Smooth muscle cell (in vitro differentiated cells): ENCODE data around the gene TM2D1. TPM values are rescaled to one million over a fixed set of nuclear protein-coding genes. Genes with fewer than 3 reads are reported as not detected.

Experiments
- DNase-seq: peaks from one replicate; lab custom pipeline; 2025; ENCODE audit not compliant: unreplicated experiment; lab: John Stamatoyannopoulos, UW
- H2AFZ ChIP-seq: fragments of 200-600 bp; sonication (generic); 2 replicates; pipeline ENCODE4 v1.6.0; 2016; ENCODE audit warnings: antibody characterized with exemption, low read depth, mild to moderate bottlenecking
- H3F3A ChIP-seq: fragments of 200-600 bp; sonication (generic); 2 replicates; pipeline ENCODE4 v1.6.0; 2017; ENCODE audit warnings: antibody characterized with exemption, low read depth
- H3K27ac ChIP-seq: fragments of 200-600 bp; sonication (generic); 2 replicates; pipeline ENCODE4 v1.5.1; 2016; ENCODE audit warnings: low read depth, mild to moderate bottlenecking
- H3K27me3 ChIP-seq: fragments of 200-600 bp; sonication (generic); 2 replicates; pipeline ENCODE4 v1.6.1; 2016; ENCODE audit warnings: low read depth, mild to moderate bottlenecking
- H3K36me3 ChIP-seq: fragments of 200-600 bp; sonication (generic); 2 replicates; pipeline ENCODE4 v1.5.1; 2016; ENCODE audit warnings: low read depth
- H3K4me1 ChIP-seq: fragments of 200-600 bp; sonication (generic); 2 replicates; pipeline ENCODE4 v1.5.1; 2016; ENCODE audit warnings: low read depth
- H3K4me2 ChIP-seq: fragments of 200-600 bp; sonication (generic); 2 replicates; pipeline ENCODE4 v1.6.0; 2016; ENCODE audit warnings: mild to moderate bottlenecking
- H3K4me3 ChIP-seq: fragments of 200-600 bp; sonication (generic); 2 replicates; pipeline ENCODE4 v1.5.1; 2016; ENCODE audit warnings: mild to moderate bottlenecking
- H3K79me2 ChIP-seq: fragments of 200-600 bp; sonication (generic); 2 replicates; pipeline ENCODE4 v1.6.0; 2016; ENCODE audit warnings: low read depth, mild to moderate bottlenecking
- H3K9ac ChIP-seq: fragments of 200-600 bp; sonication (generic); 2 replicates; pipeline ENCODE4 v1.6.0; 2016; ENCODE audit warnings: low read depth
- H3K9me3 ChIP-seq: fragments of 200-600 bp; sonication (generic); replicated peaks from 2 replicates; pipeline ENCODE4 v1.5.1; 2016; ENCODE audit warnings: low read depth
- H4K20me1 ChIP-seq: fragments of 200-600 bp; sonication (generic); 2 replicates; pipeline ENCODE4 v1.6.0; 2016; ENCODE audit warnings: low read depth
- CTCF ChIP-seq: fragments of 200-600 bp; sonication (generic); IDR thresholded peaks from 2 replicates; pipeline ENCODE4 v1.5.1; 2017; ENCODE audit warnings: borderline replicate concordance, mild to moderate bottlenecking, antibody characterized with exemption; ENCODE audit not compliant: insufficient read depth, poor library complexity, severe bottlenecking
- WGBS: methylation state at CpG from one replicate; pipeline ENCODE4 v1.1.7; 2016; ENCODE audit warnings: low lambda C conversion rate; 5-methylcytosine and 5-hydroxymethylcytosine counted together
- polyA plus RNA-seq: library from polyadenylated mRNA; unstranded; fragments of >200 nt; fragmentation: Nextera tagmentation; extraction: Ambion mirVana; gene quantifications from 2 replicates; pipeline ENCODE4 v1.2.1, GENCODE V29; 2016
- total RNA-seq: library from RNA; depleted of rRNA; stranded (reverse); fragments of >200 nt; gene quantifications from 2 replicates; pipeline ENCODE4 v1.2.3, GENCODE V29; 2014

TM2D1 gene
- total RNA-seq: 107 and 115 TPM in 2 replicates
- 74.1 and 76.4 TPM in 2 replicates for polyA plus RNA-seq

- H4K20me1 ChIP-seq: no peaks in the 10 kb centered on the region
- H3K79me2 ChIP-seq: peaks cover 37% of the 10 kb centered on the region
- peaks cover 7% of the 10 kb centered on the region for H3K4me1 ChIP-seq
- H3K9ac ChIP-seq: peak within 1 kb of the TSS; percentile 99
- no peaks in the 10 kb centered on the region for H3F3A ChIP-seq
- WGBS: under 1% methylated on average over 45 of the region's 45 CpGs
- TF ChIP-seq CTCF: no peak
- peak within 1 kb of the TSS; percentile 93 for H3K4me2 ChIP-seq
- peak; percentile 37 for DNase-seq
- H2AFZ ChIP-seq: peak within 1 kb of the TSS; percentile 100
- H3K4me3 ChIP-seq: peak within 1 kb of the TSS; percentile 97
- H3K9me3 ChIP-seq: no peaks in the 10 kb centered on the region
- H3K27ac ChIP-seq: peak within 1 kb of the TSS; percentile 86
- no peaks in the 10 kb centered on the region for H3K36me3 ChIP-seq
- no peaks in the 10 kb centered on the region for H3K27me3 ChIP-seq
Measured at GRCh38 chr1:61724813-61725694, at the start of gene TM2D1. Gene TM2D1, minus strand, starts transcription at chr1:61725141. Its CDS starts 21 bp downstream, at chr1:61725120.

GRCh38 chr1:61770131-61770530 lies 45.2 kb upstream of the TM2D1 start:
- Histone ChIP-seq H3K4me3 (no peak overlapping the region), H2AFZ (no peak overlapping the region), H3K27ac (no peak overlapping the region), H3K4me1 (no peaks in the 10 kb centered on the region), H3K9me3 (no peaks in the 10 kb centered on the region), H3F3A (no peaks in the 10 kb centered on the region), H4K20me1 (no peaks in the 10 kb centered on the region), H3K4me2 (no peak overlapping the region), H3K27me3 (no peaks in the 10 kb centered on the region), H3K9ac (no peak overlapping the region), H3K36me3 (no peaks in the 10 kb centered on the region), H3K79me2 (no peaks in the 10 kb centered on the region)
- DNase-seq: no peak
- no peak for TF ChIP-seq CTCF
- WGBS: 58% methylated on average over 1 of the region's 1 CpG

GRCh38 chr1:61757950-61758349 lies 33.0 kb upstream of the TM2D1 start:
- Histone ChIP-seq H3K9ac (no peak overlapping the region), H3K4me2 (no peak overlapping the region), H3K4me3 (no peak overlapping the region), H3F3A (no peaks in the 10 kb centered on the region), H3K9me3 (no peaks in the 10 kb centered on the region), H3K4me1 (no peaks in the 10 kb centered on the region), H2AFZ (no peak overlapping the region), H3K27me3 (no peaks in the 10 kb centered on the region), H3K27ac (peak overlapping the region; percentile 11), H4K20me1 (no peaks in the 10 kb centered on the region), H3K36me3 (no peaks in the 10 kb centered on the region), H3K79me2 (peaks cover 22% of the 10 kb centered on the region)
- WGBS: 67% methylated on average over 2 of the region's 2 CpGs
- TF ChIP-seq CTCF: no peak
- no peak for DNase-seq
